Daoy (cell line): ENCODE measurements around the gene SEPTIN8. TPM values are rescaled to one million over a fixed set of nuclear protein-coding genes. Genes with fewer than 3 reads are reported as not detected.
A peak's percentile ranks its signal among the peaks of the same experiment; 100 is the strongest.

ENCODE experiments used
- DNase-seq: peaks from one replicate; pipeline ENCODE4 v3.0.0-alpha.2; 2015; ENCODE audit warnings: low read depth
- total RNA-seq: library from RNA; depleted of rRNA; stranded (reverse); fragments of >200 nt; shearing (Covaris generic); gene quantifications from 2 replicates; pipeline ENCODE4 v1.2.3, GENCODE V29; 2014; rRNA removed

Gene SEPTIN8
- 27.1 and 27.2 TPM in 2 replicates for total RNA-seq

DNA sequence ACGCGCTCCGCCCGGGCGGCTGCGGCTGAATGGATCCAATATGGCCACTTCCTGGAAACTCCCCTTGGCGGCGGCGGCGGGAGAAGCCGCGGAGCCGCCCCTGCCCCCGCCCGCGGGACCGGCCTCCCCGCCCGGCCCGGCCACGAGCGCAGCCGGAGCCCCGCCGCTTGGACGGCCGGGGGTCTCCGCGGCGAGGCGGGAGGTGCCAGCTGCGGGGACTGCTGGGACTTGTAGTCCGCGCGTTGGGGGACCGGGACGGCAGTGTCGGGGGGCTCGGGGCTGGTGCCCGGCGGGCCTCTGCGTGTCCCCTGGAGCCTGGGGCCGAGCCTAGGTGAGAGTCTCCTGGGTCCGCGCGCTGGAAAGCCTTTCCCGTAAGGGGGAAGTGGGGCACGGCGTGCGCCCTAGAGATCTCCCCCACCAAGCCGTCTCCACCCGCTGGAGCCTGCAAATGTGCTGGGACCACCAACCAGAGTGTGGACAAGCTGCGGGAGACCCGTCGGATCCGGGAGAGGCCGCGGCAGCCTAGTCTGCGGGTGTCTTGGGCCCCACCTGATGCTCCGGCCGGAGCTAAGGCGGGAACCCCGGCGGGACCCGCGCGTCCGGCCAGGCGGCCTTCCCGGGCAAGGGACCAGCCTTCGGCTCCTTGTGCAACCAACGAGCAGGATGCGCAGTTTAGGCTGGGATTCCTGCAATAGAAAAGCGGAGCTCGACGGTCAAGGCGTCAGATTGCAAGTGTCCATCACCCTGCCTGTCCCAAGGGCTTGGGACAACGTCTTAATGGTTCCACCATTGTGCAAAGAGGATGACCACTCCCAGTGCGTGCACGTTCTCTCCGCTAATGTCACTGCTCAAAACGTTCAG lies at the start of gene SEPTIN8:
SEPTIN8 (minus strand) TSS at position 31 of the 861 bp plus-strand sequence. CDS start 102 bp downstream, outside the sequence.
- peak; percentile 63 for DNase-seq

- DNase-seq: no peak
These were observed 49.5 kb upstream of the SEPTIN8 start for GRCh38 chr5:132826424-132827082.

DNA sequence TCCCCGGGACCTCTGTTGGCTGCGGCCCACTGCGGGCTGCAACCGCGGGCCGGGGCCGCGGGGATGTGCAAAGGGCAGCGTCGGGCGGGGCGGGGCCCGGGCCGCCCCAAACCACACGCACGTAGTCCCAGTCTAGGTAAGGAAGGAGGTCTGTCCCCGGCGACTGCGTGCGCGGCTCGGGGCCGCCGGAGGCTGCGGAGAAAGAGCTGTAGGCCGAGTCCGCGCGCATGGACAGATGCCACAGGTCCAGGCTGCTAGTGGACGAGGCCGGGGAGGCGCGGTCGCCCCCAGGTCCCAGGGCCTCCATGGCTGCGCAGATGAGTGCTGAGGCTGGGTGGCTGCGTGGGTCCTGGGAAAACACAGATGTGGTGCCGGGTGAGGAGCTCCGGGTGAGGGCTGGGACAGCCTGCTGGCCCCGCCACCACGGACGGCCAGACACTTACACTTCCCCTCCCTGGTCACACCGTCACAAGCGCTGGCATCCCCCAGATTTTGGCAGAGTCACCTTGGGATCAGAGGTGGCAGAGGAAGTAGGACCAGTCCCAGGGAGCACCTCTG lies 48.9 kb upstream of the SEPTIN8 start:
- no peak for DNase-seq

DNA sequence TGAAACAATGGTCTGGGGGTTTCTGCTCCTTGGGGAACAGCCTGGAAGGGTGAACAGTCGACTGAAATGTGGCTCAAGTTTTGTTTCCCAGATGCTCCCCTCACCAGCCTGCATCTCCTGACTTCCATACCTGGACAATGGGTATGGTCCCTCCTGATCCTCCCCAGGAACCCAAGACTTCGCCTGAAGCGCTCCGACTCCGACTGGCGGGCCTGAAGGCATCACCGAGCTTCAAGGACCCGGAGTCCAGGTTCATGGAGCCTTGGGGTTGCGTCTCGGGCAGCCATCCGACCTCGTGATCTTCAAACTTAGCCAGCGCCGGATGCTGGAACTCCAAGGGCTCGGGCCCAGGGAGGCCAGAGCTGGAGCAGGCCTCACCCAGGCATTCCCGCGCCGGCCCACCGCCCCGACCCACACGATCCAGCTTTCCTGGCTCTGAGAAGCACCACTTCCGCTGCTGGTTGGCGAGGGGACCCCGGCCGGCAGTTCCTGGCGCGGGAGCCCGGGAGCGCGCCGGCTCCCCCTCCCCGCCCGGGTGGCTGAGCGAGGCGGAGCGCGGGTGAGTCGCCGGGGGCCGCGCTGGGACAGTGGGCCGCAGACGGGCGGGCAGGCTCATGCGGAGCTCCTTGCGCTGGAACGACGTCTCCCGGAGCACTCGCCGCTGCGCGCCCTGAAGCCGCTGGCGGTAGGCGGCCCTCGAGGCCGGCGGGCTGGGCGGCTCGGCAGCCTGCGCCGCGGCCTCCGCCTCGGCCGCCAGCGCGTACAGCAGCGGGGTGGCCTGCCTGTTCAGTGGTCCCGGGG lies 48.2 kb upstream of the SEPTIN8 start:
- DNase-seq: no peak

DNA sequence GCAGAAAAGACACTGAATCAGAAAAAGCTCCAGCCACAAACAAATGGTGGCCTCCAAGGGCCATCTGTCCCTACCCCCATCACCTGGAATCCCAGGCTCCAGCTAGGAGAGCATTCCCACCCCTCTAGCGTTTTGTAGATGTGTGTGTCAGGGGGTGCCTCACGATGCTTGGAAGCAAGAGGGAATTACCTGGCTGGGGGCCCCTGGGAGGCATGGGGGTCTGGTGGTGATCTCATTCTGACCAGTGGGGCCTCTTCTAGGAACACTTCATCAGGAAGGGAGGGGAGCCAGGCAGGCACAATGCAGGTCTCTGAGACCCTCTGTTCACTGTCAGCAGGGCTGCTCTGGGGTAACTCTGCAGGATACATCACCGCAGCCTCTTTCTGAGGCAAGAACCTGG lies 47.4 kb upstream of the SEPTIN8 start:
- no peak for DNase-seq

GRCh38 chr5:132823481-132824050 lies 46.5 kb upstream of the SEPTIN8 start:
- no peak for DNase-seq

DNA sequence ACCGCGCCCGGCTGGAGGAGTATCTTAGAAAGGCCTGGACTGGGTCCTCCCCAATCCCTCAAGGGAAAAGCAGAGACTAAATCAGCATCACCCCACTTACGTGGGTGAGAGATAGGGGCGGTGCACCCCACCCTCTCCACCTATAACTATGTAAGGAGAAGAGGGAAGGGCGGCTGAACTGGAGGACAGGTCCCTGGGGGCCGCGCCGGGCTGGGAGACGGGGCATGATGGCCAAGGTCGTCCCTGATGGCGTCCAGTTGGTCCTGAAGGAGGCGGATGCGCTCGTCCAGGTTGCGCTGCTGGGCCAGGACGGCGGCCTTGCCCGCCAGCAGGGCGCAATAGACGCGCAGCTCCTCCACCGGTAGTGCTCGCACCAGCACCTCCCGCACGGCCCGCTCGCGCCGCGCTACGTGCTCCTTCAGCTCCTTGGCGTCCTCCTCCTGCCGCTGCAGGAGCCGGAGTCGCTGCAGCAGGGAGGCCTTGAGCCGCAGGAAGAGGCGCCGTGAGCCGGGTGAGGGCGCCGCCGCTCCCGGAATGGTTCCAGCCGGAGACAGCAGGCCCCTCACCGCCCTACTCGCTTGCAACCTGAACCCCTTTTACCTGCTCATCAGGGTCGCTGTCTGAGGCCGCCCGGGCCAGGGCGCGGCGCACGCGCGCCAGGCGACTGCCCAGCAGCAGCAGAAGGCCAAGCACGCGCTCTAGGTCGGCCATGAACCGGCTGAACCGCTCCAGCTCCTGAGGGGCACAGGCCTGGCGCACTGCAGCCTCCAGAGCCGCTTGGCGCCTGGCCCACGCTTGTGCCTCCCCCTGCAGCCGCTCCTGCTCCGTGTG lies 45.8 kb upstream of the SEPTIN8 start:
- DNase-seq: no peak

DNA sequence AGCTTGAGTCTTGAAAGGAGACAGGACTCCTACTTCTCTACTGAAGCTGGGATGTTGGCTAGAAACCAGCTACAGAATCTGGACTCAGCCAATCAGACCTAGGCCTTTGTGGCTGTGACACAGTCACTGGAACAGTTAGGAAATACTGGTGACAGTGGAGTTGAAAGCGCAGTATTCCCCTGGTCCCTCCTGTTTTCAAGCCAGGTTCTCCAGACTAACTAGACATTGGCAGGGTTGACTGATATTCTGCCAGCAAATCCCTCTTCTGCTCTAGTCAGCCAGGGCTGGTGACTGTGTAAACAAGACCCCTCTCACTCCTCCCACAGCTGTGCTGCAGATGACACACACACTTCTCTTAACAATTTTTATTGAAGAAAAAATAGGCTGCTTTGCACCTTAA lies 44.8 kb upstream of the SEPTIN8 start:
- no peak for DNase-seq

DNA sequence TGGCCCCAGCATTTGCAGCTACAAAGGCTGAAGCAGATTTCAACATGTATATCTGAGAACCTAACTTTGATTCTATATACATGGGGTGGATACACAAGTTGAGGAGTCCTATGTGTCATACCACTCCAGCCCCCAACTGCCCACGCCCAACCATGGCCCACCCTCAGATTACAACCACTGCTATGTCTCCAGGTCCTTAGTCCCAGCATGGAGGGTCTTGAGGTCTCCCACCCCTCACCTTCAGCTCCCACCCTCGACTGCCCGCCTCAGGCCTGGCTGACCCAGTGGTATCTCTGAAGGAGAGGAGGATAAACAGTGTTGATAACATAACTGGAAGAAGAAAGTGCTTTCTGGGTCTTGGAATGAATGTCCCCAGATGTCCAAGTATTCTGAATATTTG lies 44.3 kb upstream of the SEPTIN8 start:
- no peak for DNase-seq

DNA sequence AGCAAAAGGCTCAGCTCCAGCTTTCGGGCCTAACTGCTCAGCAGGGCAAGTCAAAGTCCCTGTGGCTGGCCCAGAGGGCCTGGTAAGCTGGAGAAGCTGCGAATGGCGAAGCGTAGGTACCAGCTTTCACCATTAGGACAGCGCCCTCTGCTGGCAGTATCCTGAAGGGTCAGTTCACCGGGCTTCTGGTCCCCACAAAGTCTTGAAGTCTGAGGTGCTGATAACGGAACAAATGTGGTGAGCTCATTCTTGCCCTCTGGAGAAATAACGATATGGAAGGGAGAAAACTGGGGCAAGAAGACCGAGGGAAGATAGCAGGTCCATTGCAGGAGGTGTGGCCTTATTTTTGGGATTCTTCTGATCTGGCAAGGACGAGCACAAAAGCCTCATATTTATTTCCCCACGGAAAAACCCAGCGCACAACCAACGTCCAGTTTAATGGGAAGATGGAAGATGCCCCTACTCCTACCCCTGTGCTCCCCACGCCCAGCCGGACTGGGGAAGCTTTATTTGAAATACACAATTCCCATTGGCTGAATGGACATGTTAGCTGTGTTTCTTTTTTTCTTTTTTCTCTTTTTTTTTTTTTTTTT lies 43.2 kb upstream of the SEPTIN8 start:
- peak; percentile 89 for DNase-seq

- no peak for DNase-seq
These were observed 42.4 kb upstream of the SEPTIN8 start for GRCh38 chr5:132819468-132819867.

DNA sequence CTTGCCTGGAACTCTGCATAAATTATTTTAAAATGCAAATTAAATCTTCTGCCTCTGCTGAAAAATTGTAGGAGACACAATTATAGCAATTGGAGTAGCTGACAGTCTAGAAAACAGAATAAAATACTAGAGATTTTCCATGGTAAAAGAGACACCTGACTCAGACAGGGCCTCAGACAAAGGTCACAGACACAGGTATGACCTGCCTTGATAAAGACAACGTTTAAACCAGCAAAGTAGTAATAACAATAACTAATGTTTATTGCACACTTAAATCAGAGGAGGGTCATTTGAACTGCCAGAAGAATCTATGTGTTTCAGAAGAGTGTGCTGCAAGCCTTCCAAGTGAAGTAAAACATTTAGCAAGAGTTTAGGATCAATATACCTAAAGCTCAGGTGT lies 40.0 kb upstream of the SEPTIN8 start:
- DNase-seq: no peak

GRCh38 chr5:132816554-132816953 lies 39.5 kb upstream of the SEPTIN8 start:
- no peak for DNase-seq

- DNase-seq: no peak
These were observed 39.0 kb upstream of the SEPTIN8 start for GRCh38 chr5:132816083-132816482.

- DNase-seq: no peak
These were observed 38.4 kb upstream of the SEPTIN8 start for GRCh38 chr5:132815454-132815853.

DNA sequence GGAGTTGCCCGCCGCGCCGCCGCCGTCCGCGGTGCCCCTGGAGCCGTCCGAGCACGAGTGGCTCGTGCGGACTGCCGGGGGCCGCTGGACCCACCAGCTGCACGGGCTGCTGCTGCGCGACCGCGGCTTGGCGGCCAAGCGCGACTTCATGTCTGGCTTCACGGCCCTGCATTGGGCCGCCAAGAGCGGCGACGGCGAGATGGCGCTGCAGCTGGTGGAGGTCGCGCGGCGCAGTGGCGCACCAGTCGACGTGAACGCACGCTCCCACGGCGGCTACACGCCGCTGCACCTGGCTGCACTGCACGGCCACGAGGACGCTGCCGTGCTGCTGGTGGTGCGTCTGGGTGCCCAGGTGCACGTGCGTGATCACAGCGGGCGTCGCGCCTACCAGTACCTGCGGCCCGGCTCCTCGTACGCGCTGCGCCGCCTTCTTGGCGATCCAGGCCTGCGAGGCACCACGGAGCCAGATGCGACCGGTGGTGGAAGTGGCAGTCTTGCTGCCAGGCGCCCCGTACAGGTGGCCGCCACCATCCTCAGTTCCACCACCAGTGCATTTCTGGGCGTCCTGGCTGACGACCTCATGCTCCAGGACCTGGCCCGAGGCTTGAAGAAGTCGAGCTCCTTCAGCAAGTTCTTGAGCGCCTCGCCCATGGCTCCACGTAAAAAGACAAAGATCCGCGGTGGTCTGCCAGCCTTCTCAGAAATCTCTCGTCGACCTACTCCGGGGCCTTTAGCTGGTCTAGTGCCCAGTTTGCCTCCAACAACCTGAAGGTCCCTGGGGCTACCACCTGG lies 37.7 kb upstream of the SEPTIN8 start:
- no peak for DNase-seq

GRCh38 chr5:132813599-132814502 lies 36.8 kb upstream of the SEPTIN8 start:
- peak; percentile 48 for DNase-seq
